DMS114 treated with DMSO at 0.1 percent for 48 hours (cell line): ENCODE results near the gene ANGPTL7.
"Not testable (repeated sequence)": the region's sequence is repeated elsewhere in the genome, so short reads cannot be mapped to it uniquely, and the experiment has no call there.

Source experiments
- DNase-seq: peaks from one replicate; lab custom pipeline; 2025; ENCODE audit not compliant: unreplicated experiment; lab: John Stamatoyannopoulos, UW

Gene ANGPTL7

DNA sequence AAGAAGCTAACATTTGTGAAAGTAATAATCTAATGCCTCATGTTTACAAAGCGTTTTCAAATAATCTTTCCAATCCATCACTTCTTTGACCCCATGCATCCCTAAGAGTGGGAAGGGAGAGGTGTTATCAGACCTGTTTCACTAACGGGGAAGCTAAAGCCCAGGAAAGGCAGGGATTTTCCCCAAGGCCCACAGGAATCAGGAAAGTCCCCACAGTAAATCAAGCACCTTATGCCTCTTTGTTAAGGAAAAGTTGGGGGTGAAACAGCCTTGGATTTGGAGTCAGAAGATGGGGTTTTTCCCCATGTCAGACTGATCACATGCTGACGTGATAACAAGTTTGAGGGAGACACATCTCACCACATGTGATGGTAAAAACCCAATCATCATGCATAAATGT, 20.0 kb upstream of the ANGPTL7 start:
- no peak for DNase-seq

DNA sequence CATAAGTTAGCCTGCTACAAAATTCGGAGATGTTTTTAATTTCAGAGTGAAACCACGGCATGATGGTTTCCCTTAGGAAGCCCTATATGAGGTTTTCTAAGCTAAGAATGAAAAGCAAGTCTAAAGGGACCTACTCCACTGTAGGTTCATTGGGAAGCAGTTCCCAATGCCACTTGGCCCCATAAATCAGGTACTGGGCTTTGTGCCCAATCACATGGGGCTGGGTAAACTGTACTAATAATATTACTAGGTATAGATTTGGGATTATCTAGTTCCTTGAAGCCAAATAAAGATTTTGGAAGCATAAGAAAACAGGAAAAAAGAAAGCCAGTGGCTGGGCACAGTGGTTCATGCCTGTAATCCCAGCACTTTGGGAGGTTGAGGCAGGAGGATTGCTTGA, 19.1 kb upstream of the ANGPTL7 start:
- DNase-seq: no peak

DNA sequence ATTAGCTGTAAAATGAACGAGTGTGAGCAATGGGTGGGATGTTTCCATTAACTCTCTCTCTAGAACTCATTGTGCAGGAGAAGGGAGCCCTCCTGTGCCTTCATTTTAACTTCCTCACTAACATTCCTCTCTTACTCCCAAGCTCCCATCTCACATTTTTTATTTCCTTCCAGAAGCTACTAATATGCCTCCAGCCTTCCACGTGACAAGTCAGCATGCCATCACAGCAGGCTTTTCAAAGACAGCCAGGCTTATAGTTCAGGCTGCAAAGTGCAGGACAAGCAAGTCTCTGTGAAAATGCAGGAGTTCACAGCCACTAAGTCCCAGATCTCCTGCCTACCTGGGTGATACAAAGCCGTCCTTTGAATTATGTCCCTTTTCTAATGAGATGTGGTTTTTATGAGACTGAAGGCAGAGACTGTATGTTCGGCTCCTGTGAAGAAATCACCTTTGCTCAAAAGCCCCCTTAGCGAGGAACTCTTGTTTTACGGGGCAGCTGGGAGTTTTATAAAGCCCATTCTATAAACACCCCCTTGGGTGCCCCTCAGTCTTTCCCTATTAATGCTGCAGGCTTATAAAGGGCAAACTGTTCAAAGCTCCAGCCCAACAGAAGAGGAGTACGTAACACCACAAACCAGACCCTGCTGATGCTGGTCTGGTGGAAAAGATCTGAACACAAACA, 14.8 kb upstream of the ANGPTL7 start:
- DNase-seq: no peak

DNA sequence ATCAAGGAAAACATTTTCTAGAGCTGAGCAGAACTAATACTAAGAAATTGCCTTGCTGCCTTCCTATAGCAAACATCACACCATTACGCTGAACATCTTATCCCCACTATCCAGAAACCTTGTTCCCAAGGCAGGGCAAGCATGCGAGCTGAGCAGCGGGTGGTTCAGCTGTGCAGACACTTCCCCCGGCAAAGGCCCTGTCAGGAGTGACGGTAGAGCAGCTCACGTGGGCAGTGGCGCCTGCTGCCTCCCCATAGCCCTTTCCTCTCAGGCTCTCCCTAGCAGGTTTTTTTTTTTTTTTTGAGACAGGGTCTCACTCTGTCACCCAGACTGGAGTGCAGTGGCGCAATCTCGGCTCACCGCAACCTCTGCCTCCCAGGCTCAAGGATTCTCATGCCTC, 13.7 kb upstream of the ANGPTL7 start:
- DNase-seq: no peak

DNA sequence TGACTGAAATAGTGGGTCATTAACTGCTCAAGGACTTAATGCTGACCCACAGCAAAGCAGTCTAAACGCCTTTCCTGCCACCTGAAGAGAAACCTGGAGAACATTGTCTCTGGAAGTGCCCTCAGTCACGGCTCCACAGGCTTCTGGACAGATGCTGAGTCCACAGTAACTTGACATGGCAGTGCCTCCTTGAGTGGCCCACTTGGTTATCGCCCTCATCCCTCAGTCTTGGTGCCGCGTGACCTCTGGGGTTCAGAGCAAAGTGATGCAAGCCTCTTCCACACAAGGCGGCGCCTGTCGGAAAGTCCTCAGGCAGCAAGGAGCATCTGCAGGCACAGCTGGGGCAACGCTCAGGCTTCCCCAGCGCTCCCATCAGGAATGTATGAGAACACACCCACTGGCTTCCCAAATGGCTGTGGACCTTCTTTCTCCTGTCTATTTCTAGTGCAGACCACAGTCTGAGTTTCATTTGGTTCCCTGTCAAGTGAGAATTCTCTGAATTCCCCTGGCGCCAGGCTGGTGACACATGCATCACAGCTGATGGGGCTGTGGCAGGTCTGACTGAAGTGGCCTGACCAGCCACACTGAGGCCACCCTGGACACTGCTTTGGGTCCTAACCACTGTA, 13.0 kb upstream of the ANGPTL7 start:
- no peak for DNase-seq

DNA sequence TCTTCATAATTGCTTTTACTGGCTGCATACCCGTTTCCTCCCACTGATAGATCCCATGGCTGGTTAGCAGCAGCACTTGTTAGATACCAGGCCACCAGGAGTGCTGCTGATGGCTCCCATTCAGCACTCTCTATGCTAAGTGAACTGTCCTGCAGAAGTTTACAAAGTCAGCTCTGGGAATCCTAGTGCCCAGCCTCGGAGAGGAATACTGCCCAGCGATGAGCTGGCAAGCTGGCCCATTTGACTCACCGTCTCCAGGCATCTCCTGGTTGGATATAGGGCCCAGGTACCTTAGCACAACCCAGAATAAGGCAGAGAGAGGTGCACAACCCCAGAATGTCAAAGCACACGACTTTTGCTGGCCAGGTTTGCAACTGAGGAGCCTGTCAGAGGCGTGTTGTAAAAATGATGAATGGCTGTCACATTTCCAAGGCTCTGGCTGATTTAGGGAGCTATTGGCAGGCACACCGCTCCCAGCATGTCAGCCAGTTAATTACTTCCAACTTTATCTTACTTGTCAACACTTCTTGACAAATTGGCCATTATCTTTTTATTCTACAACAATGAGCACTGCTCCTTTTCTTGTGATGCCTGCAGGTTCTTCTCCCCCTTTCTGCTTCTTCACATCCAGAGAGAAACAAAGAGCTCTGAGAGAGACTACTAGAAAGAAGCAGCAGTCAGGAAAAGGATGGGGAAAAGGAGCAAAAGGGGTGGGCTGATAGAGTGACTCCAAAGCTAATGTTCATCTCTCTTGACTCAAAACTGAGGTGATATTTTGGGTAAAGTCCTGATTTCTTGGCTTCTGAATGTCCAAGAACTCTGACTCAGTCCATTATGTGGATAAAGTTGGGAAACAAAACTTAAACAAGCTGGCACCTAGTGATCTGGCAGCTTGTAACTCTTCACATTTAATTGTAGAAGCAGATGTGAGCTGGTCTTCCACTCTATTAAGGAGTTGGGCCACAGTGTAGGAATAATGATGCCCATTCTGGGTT, 10.8 kb upstream of the ANGPTL7 start:
- no peak for DNase-seq

DNA sequence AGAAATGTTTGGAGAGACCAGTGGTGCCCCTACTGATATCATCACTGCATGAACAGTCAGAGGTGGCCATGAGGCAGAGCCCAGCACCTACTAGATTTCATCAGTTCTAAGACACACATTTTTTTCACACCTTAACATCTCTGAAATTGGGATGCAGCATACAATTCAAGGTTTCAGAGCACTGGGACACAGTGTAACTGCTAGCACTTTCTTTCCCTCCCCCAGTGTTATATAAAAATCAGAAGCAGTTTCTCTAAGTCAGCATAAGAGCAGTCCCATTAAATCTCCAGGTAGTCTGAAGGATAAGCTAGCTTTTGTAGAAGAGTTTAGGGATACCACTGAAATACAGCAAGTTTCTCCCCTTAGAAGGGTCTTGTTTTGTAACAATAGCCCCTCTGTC, 10.0 kb upstream of the ANGPTL7 start:
- no peak for DNase-seq

DNA sequence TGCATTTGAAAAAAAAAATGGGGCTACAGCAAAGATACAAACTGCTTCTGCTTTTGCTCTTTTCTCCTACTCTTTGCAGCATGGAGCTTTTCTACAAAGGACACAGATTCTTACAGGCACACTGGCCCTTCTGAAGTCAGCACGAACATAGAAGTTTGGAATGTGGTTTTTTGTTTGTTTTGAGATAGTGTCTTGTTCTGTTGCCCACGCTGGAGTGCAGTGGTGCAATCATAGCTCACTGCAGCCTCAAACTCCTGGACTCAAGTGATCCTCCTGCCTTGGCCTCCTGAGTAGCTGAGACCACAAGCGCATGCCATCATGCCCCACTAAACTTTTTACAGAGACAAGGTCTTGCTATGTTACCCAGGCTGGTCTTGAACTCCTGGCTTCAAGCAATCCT, 9.4 kb upstream of the ANGPTL7 start:
- not testable (repeated sequence) for DNase-seq

DNA sequence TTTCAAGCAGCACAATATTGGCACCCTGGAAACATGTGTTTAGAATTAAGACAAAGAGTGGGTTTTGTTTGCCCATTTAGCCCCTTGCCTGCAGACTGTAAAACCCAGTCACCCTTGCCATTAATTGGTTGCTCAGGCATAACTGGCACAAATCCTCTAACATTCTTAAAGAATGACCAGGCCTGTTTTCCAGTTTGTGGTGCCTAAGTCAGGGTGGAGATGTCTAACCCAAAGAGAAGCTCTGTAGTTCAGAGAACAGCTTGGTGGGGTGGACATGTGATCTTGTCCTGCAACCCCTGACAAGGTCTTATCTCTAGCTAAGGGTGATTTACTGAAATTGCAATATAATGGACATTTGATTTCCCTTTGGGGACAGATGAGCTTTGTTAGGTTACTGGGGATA, 8.8 kb upstream of the ANGPTL7 start:
- no peak for DNase-seq

DNA sequence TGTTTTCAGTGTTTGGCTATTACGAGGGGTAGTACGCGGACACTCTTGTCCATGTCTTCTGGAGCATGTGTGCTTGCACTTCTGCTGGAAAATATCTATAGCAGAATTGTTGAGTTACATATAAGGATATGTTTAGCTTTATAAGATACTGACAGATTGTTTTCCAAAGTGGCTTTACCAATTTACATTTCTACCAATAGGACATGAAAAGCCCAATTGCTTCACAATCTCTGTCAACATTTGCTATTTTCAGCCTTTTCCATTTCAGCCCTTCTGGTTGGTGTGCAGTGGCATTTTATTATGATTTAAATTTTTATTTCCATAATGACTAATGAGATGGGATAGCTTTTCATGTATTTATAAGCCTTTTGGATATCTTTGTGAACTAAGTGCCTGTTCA, 6.3 kb upstream of the ANGPTL7 start:
- no peak for DNase-seq

DNA sequence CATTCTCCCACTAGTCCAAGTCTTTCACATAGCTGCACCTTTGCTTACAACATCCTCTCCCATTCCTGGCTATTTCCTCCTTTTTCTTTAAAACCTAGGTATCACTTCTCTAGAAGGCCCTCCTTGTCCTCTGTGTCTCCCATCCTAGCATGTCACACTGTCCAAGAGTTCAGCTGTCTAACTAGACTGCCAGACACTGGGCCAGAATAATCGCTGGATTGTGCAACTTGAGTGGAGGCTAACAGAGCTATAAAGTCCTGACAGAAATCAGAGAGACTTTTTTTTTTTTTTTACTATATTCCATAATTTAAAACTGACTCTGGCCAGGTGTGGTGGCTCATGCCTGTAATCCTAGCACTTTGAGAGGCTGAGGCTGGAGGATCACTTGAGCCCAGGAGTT, 4.2 kb upstream of the ANGPTL7 start:
- DNase-seq: no peak

DNA sequence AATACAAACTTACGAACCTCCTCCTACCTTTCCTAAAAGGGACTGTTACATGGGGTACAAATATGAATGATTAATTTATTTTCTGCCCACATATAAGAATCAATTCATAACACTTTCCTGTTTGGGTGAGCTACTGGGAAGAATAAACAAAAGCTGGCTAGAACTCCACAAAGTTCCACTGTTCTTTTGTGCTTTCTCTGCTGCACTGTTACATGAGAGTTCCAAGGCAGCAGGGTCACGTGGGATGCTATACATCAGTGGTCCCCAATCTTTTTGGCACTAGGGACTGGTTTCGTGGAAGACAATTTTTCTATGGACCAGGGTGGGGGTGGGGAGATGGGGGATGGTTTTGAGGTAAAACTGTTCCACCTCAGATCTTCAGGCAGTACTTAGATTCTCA, 2.2 kb upstream of the ANGPTL7 start:
- DNase-seq: no peak

DNA sequence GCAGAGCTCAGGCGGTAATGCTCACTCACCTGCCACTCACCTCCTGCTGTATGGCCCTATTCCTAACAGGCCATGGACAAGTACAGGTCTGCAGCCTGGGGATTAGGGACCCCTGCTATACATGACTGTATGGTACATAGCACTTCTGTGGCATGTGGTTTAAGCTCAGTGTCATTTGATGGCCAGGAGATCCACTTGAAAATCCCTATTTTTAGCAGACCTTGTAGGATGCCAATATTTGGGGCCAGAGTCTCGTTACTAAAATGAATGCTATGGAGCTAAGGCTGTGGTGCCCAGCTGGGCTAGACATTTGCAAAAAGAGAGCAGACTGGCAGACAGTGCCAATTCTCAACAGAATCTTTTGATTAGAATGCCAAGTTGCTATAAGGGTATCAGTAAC, 1.7 kb upstream of the ANGPTL7 start:
- no peak for DNase-seq

DNA sequence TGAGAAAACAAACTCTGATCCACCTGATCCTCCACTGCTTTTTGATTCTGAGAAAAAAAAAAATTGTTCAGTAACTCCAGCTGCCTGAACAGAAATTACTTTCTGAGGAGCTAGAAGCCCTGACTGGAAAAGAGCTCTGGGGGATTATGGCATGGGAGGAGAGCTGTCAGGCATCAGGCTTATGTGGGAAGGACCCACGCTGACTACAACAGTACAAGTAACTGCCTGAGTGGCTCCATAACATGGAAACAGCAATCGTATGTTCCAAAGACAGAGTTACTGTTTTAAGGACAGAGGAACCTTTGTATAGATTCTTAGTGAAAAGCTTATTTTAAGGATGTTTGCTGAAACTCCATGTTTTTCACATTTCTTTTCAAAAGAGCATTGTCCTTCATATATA, 1.2 kb upstream of the ANGPTL7 start:
- DNase-seq: no peak

DNA sequence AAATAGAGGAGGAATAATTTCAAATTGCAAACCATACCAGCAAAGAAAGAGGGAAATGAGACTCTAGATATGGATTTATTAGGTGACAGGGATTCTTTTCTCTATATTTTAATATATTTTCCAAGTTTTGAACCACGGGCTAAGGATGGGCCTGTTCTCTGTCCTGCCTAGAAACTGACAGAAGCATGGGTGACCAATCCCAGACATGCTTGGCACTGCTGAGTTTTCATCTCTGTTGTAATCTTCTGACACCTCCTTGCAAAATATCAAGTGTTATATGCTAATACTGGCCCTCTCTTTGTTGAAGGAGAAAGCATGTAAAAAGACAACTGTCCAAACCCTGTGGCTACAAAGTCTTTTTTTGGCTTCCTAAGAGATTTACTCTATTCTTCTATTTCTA, 774 bp upstream of the ANGPTL7 start:
- DNase-seq: no peak

DNA sequence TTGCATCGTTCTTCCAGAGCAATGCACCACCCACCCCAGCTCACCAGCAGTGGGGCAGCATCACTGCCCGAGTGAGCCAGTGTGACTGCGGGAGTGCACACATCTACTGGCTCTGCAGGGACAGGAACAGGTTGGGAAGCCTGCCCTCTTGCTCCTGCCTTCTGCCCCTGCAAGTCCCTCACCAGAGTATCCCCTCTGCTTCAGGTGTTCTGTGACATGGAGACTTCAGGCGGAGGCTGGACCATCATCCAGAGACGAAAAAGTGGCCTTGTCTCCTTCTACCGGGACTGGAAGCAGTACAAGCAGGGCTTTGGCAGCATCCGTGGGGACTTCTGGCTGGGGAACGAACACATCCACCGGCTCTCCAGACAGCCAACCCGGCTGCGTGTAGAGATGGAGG, 4.2 kb downstream of the ANGPTL7 start:
- DNase-seq: no peak

DNA sequence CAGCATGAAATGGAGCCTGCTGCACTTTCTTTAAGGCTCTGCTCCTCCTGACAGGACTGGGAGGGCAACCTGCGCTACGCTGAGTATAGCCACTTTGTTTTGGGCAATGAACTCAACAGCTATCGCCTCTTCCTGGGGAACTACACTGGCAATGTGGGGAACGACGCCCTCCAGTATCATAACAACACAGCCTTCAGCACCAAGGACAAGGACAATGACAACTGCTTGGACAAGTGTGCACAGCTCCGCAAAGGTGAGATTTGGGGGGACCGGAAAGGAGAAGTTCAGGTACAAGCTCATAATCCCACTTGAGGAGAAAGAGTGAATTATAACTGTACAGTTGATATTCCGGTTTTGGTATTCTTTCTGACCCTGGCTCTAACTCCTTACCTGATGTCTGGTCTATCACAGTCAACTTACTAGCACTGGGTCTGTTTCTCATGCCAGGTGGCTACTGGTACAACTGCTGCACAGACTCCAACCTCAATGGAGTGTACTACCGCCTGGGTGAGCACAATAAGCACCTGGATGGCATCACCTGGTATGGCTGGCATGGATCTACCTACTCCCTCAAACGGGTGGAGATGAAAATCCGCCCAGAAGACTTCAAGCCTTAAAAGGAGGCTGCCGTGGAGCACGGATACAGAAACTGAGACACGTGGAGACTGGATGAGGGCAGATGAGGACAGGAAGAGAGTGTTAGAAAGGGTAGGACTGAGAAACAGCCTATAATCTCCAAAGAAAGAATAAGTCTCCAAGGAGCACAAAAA, 5.4 kb downstream of the ANGPTL7 start:
- no peak for DNase-seq

DNA sequence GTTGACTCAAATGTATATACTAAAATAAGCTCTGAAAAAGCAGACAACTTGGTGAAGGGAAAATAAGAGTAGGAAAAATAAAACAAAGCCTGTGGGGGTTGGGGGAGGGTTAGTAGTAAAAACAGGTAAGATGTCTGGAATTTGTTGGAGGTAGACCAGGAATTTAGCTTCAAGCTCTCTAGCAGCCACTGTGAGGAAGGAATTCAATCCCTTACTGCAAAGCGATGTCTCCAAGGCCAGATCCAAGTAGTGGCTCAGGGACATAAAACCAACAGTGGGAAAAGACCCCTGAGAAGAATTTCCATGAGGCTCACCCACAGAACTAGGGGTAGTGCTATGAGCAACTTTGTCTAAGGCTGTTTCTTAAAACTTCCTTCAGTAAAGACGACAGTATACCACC, 7.8 kb downstream of the ANGPTL7 start:
- DNase-seq: no peak

DNA sequence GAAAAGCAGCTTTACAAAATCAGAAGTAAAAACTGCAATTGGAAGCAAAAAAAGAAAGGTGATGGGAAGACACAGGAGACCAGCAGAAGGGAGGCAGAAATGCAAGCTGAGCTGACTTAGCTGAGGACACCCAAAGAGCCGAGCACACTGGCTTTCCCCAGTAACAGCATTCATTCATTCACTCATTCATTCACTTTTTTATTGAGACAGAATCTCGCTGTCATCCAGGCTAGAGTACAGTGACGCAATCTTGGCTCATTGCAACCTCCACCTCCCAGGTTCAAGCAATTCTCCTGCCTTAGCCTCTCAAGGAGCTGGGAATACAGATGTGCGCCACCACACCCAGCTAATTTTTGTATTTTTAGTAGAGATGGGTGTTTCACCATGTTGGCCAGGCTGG, 8.2 kb downstream of the ANGPTL7 start:
- DNase-seq: no peak

DNA sequence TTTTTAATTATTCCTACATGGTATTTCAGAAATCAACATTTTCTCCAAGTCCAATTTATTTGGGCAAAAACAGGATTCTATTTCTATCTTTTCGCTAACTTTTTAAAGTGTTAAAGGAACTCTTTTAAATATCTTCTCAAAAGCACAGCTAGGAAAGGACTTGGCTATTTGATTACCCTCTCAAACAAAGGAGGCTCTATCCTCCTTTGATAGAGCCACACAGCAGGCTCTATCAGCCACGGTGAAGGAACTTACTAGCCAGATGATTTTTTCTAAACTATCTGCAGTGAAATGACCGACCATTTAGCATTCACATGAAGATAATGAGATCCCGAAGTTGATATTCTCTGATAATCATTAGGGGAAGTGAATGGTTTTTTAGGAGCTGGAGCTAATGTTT, 9.1 kb downstream of the ANGPTL7 start:
- no peak for DNase-seq

DNA sequence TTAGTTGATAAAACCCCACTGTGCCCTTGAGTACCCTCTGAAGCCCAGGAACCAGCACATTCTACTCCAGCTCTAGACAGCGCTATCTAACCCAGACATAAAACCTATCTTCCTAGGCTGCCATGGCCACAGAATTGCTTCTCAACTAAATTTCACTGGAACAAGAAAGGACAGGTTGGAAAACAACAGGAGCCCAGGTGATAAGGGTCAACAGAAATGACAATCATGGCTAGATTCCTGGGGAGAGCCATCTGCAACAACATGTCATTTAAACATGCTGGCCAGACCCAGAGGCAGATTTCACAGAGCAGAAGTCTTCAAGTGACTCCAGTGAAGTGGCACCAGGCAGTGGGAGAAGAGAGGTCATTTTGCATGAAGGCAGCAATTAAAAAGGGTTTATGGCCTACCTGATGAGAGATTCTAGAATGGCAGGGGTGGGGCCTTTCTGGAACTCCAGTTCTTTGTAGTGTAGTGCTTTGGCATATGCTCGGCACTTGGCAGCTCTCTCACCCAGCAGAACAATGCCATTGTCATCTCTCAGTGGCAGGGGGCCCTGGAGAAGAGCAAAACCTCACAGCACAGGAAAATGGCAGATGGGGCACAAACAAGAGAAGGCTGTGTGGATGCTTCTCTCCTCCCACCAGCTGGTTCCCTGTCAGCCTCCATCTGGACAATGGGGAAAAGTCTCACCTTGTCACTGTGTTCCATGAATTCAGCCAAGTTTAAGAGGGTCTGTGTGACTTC, 9.9 kb downstream of the ANGPTL7 start:
- no peak for DNase-seq
